Colonic mucosa (tissue), 4 donors: ENCODE measurements around the gene MACROD2. TPM values are rescaled to one million over a fixed set of nuclear protein-coding genes. Genes with fewer than 3 reads are reported as not detected.

Source experiments
- DNase-seq: peaks from one replicate; pipeline ENCODE4 v3.0.0-alpha.2; 2020
- H3K27ac ChIP-seq: fragments of 200-600 bp; one replicate; pipeline ENCODE4 v1.8.0; 2021
- H3K27me3 ChIP-seq: fragments of 200-600 bp; one replicate; pipeline ENCODE4 v1.8.0; 2021
- H3K36me3 ChIP-seq: fragments of 200-600 bp; one replicate; pipeline ENCODE4 v1.8.0; 2021
- H3K4me1 ChIP-seq: fragments of 200-600 bp; one replicate; pipeline ENCODE4 v1.8.0; 2021; ENCODE audit warnings: mild to moderate bottlenecking
- H3K4me3 ChIP-seq: fragments of 200-600 bp; one replicate; pipeline ENCODE4 v1.8.0; 2021
- H3K9ac ChIP-seq, 2 donors: one replicate each; pipeline ENCODE4 v1.7.0; 2013; ENCODE audit warnings: control low read depth in 2 of 2, low read depth in 2 of 2, low read length in 2 of 2
- H3K9me3 ChIP-seq: fragments of 200-600 bp; one replicate; pipeline ENCODE4 v1.8.0; 2021
- intact Hi-C: fragments of 100-400 bp; cut with DNase I; formaldehyde crosslinking; loops from one replicate; pipeline ENCODE4 v1.14.1; 2022
- total RNA-seq, 2 donors: library from RNA; stranded (reverse); fragmentation: NEBNext Ultra II Directional in 1 of 2; extraction: Animal tissue kit (Norgen Biotek cat#: 25700) in 1 of 2; gene quantifications; one replicate each; pipeline ENCODE4 v1.2.1, GENCODE V29; 2021
- TF ChIP-seq, protein P1 (sequence below): fragments of 200-600 bp; IDR thresholded peaks from one replicate; pipeline ENCODE4 v1.8.0; 2022; ENCODE audit warnings: antibody characterized with exemption, mild to moderate bottlenecking
- donor health status: healthy.
- donor health status: DM: no; HTN: no; CAD: no.
- donor health status: DM: no; HTN: no; CAD: no.

Gene MACROD2
- total RNA-seq, 2 donors from 2014 or later: 3.2 to 3.3 TPM

DNA sequence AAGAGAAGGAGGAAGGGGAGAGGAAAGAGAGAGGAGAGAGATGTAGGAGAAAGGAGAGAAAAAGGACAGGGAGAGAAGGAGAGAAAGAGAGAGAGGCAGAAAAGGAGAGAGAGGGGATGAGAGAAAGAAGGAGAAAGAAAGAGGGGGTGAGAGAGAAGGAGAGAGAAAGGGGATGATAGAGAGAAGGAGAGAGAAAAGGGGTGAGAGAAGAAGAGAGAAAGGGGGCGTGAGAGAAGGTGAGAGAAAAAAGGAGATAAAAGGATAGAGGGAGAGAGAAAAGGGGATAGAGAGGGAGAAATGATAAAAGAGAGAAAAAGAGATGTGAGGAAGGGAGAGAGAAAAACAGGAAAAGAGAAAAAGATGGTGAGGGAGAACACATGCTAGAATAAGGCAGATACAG, 1644.5 kb downstream of the MACROD2 start:
- H3K9me3 ChIP-seq: no peaks in the 10 kb centered on the region
- H3K27ac ChIP-seq: no peak overlapping the region
- H3K4me3 ChIP-seq: no peak overlapping the region
- no peaks in the 10 kb centered on the region for H3K27me3 ChIP-seq
- intact Hi-C loops: no loop called here
- no peak overlapping the region for H3K9ac ChIP-seq
- TF ChIP-seq, protein P1, sequence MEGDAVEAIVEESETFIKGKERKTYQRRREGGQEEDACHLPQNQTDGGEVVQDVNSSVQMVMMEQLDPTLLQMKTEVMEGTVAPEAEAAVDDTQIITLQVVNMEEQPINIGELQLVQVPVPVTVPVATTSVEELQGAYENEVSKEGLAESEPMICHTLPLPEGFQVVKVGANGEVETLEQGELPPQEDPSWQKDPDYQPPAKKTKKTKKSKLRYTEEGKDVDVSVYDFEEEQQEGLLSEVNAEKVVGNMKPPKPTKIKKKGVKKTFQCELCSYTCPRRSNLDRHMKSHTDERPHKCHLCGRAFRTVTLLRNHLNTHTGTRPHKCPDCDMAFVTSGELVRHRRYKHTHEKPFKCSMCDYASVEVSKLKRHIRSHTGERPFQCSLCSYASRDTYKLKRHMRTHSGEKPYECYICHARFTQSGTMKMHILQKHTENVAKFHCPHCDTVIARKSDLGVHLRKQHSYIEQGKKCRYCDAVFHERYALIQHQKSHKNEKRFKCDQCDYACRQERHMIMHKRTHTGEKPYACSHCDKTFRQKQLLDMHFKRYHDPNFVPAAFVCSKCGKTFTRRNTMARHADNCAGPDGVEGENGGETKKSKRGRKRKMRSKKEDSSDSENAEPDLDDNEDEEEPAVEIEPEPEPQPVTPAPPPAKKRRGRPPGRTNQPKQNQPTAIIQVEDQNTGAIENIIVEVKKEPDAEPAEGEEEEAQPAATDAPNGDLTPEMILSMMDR: no peak
- H3K4me1 ChIP-seq: no peaks in the 10 kb centered on the region
- DNase-seq: no peak
- H3K36me3 ChIP-seq: no peaks in the 10 kb centered on the region

- Histone ChIP-seq H3K9ac (no peak overlapping the region), H3K27me3 (no peaks in the 10 kb centered on the region), H3K4me1 (no peaks in the 10 kb centered on the region), H3K27ac (no peak overlapping the region), H3K4me3 (no peak overlapping the region), H3K36me3 (no peaks in the 10 kb centered on the region), H3K9me3 (no peaks in the 10 kb centered on the region)
- no peak for DNase-seq
- TF ChIP-seq, protein P1: no peak
- intact Hi-C loops: no loop called here
These were observed 1646.8 kb downstream of the MACROD2 start for GRCh38 chr20:15642109-15642508.

GRCh38 chr20:15642676-15643075, 1647.4 kb downstream of the MACROD2 start:
- intact Hi-C loops: no loop called here
- no peak overlapping the region for H3K27ac ChIP-seq
- no peak overlapping the region for H3K9ac ChIP-seq
- no peaks in the 10 kb centered on the region for H3K36me3 ChIP-seq
- H3K4me3 ChIP-seq: no peak overlapping the region
- no peaks in the 10 kb centered on the region for H3K4me1 ChIP-seq
- DNase-seq: no peak
- H3K27me3 ChIP-seq: no peaks in the 10 kb centered on the region
- TF ChIP-seq, protein P1: no peak
- H3K9me3 ChIP-seq: no peaks in the 10 kb centered on the region

DNA sequence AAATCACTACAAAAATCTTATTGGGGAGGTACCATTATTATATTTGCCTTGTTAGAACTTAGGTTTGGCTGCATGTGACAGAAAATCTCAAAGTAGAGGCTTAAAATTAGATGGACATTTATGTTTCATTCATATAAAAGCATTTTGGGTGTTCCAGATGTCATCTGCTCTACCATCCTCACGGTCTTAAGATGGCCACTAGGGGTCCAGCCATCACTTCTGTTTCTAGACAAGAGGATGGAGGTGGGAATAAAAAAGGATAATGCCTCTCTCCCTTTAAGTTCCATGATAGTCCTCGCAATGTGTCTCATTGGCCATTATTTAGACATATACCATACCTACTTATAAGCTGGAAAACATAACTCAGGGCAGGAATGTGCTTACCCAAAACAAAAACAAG, 1648.4 kb downstream of the MACROD2 start:
- no peaks in the 10 kb centered on the region for H3K4me1 ChIP-seq
- DNase-seq: no peak
- no peaks in the 10 kb centered on the region for H3K9me3 ChIP-seq
- no peaks in the 10 kb centered on the region for H3K27me3 ChIP-seq
- no peak overlapping the region for H3K9ac ChIP-seq
- intact Hi-C loops: no loop called here
- H3K4me3 ChIP-seq: no peak overlapping the region
- H3K27ac ChIP-seq: no peak overlapping the region
- TF ChIP-seq, protein P1: no peak
- H3K36me3 ChIP-seq: no peaks in the 10 kb centered on the region

GRCh38 chr20:15645816-15646215, 1650.5 kb downstream of the MACROD2 start:
- Histone ChIP-seq H3K27me3 (no peaks in the 10 kb centered on the region), H3K9ac (no peak overlapping the region), H3K9me3 (no peaks in the 10 kb centered on the region), H3K4me3 (no peak overlapping the region), H3K36me3 (no peaks in the 10 kb centered on the region), H3K4me1 (no peaks in the 10 kb centered on the region), H3K27ac (no peak overlapping the region)
- TF ChIP-seq, protein P1: no peak
- no peak for DNase-seq
- intact Hi-C loops: no loop called here
